Measurements from ENCODE around the gene CPED1.

CPED1 gene

GRCh38 chr7:120988591-120989256 lies at the start of gene CPED1:
CPED1 (plus strand) TSS chr7:120988711; CDS start chr7:120989622, 911 bp downstream.
- DNase-seq = peak; percentile 30

DNA sequence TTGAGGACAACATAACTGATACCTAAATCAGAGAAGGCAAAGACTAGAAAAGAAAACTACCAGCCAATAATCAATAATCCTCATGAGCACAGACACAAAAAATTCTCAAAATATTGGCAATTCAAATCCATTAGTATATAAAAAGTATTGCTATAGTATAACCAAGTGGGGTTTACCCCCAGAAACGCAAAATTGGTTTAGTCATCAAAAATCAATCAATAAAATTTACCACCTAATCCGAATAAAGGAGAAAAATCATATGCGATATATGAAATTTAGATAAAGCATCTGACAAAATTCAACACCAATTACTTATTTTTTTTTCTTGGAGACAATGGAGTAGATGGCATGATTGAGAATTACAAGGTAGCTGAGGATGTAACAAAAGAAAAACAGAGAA lies 49.2 kb upstream of the CPED1 start:
- no peak for DNase-seq

DNA sequence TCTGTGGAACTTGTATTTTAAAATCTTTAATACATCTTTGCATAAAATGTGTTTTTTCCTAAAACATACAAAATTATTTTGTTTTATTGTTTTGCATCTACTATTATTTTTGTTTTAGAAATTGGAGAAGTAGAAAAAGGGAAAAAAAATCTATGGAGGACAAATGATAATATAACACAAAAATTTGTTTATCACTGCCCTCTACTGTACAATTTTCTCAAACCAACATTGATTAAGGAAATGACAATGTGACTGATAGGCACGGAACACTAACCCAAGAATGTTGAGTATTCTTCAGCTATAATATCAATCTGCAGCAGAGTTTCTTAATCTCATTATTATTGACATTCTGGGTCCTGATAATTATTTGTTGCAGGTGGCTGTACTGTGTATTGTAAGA lies 47.4 kb upstream of the CPED1 start:
- DNase-seq = no peak

- no peak for DNase-seq
Observed at GRCh38 chr7:120941856-120942255, 46.7 kb upstream of the CPED1 start.

DNA sequence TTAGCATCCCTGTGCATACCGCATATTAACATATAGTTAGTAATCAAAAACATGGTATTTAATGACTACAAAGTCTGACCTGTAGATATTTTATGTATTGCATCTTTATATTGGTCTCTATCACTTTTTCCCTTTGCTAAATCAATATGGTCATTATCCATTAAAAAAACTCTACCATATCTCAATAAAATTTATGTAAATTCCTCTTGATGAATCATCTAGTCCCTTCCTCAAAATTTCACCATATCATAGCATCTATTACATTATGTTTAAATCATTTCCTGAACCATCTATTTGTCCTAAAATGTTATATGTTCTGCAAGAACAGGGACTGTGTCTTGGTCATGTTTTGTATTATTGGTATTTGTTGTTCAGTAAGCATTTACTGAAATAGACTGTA lies 45.6 kb upstream of the CPED1 start:
- no peak for DNase-seq

GRCh38 chr7:120944826-120945562 lies 43.5 kb upstream of the CPED1 start:
- DNase-seq = no peak

DNA sequence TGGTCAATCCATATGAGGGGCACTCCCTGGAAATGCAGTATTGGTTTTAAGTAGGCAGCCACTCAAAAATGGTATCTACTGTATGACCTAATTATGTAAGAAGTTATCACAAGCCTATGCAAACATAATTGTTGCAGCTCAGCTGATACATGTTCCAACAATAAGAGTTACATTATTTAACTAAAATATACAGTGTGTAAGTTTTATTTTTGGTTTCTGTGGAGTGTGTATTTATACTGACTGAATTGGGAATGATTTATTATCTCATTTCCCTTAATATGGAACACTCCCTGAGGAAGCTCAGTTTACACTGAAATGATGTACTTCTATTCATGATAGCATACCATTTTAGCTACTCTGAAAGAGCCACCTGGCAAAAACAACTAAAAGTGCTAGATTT lies 40.5 kb upstream of the CPED1 start:
- DNase-seq = no peak

DNA sequence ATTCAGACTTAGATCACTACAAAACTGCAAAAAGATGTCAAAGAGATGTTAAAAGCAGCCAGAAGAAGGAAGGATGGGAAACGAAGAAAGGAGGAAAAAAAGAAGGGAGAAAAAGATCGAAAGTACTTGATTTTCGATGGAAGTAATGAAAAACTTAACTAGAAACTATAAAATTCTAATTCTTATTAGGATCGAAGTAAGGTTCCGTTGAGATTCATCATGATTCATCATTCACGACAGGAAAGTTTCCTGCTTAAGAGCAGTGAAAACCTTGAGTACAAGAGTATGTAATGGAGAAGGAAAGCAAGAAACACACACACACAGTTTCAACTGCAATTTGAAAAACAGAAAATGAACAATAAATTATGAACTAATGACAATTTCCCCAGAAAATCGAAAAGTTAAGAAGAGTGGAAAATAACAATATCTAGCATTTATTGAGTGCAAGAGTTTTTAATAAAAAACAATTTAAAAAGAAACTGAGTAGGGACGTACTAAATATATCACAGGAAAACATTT lies 39.1 kb upstream of the CPED1 start:
- no peak for DNase-seq

DNA sequence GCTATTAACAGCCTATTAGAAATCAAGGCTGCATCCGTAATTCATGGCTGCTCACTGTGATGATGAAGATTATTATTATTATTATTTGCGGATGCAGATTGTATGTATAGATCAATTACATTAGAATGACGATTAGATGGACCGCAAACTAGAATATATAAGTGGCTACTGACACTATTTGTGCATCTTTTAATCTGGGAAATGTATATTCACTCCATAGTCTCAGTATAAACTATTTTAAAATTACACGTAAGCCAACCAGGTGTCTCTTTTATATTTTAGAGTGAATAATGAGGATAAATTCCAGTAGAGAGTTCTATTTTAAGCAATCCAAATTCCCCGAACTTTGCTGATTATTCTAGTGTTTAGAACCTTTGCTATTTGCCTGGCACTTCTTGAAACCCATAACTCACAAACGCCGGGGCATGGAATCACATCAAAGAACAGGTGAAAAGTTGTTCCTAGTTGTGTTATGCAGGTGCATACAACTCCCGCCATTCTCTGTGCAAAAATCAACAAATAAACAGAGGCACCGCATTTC lies 38.4 kb upstream of the CPED1 start:
- no peak for DNase-seq

GRCh38 chr7:120950539-120951308 lies 37.8 kb upstream of the CPED1 start, which contains the start of gene ING3:
ING3 (plus strand) TSS chr7:120950777; CDS start chr7:120950897, 120 bp downstream.
- DNase-seq = peak; percentile 98

DNA sequence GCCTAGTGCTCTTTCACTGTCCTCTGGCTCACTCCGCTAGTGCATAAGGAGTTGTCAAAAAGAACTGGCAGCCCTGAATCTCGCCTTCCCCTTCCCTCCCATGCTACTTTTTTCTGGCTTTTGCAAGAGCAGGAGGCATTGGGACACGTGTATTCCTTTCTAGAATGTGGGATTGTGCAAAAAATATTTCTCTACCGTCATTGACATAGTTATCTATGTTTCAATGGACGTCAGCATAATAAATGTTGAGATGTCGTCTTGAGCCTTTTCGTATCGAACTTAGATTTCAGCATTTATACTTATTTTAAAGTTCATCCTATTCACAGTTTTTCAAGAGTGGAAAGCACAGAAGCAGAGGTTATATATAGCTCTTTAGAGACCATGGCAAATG lies 37.2 kb upstream of the CPED1 start:
- DNase-seq = no peak

DNA sequence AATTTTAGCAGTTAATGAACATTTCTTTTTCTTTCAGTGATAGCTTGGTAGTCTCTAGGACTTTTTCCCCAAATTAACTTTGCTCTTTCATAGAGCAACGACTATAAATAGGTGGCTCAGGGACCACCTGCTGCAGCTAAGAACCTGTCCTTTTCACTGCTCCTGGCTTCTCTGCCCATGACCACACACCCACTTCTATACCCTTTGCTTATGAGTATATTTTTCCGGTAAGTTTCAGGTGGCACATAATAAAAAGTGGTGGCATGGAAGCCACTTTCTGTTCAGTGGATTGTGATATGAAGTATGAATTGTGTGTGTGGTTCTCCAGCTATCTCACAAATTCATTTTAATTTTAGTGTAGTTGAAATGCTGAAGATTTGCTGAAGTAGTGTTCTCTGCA lies 36.7 kb upstream of the CPED1 start:
- DNase-seq = no peak

DNA sequence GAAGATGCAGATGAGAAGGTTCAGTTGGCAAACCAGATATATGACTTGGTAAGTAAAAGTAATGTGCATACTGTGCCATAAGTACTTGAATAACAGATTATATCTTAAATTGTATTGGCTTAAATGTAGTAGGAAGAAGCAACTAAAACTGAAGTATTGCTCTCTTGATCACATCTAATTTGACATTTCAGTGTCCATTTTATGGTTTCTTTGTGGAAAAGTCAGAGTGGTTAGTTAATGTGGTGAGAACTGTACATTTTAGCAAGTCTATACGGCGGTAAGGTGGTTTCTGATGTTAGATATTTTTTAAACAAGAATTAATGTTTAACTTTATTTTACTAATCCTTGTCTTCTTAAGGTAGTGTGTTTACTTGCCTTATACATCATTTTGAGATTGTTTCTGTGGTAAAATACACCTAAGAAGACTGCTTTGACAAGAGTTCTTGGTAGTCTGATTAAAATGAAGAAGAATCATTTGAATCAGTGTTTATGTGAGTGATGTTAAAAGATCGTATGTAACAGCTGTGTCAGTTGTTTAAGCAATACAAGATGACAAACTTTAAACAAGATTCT lies 32.8 kb upstream of the CPED1 start:
- DNase-seq = no peak

GRCh38 chr7:120959929-120960484 lies 28.5 kb upstream of the CPED1 start:
- no peak for DNase-seq

GRCh38 chr7:120960714-120961113 lies 27.8 kb upstream of the CPED1 start:
- DNase-seq = no peak

DNA sequence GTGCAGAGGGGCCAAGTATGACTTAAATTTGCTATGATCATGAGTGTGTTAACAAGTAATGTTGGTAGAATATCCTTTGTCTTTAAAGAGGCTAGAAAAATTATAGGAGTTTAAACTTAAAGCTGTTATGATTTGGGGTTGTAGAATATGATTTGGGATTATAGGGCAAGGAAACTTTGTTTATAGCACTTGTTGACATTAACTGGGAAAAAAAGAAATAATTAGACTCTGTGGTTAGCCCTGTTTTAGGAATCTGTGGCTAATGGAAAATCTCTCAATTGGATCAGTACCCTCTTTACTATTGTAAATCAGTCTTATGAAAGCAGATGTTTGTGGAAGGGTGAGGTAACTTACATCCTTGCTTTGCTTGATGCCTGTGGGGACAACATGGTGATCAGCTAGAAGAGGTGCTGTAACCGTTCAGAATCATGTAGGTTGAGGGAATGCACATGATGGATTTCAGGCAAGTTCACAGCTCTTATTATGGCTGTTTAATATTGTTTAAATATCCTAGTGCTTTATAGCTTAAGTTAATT lies 26.8 kb upstream of the CPED1 start:
- DNase-seq = no peak

- no peak for DNase-seq
Observed at GRCh38 chr7:120964088-120964487, 24.4 kb upstream of the CPED1 start.

DNA sequence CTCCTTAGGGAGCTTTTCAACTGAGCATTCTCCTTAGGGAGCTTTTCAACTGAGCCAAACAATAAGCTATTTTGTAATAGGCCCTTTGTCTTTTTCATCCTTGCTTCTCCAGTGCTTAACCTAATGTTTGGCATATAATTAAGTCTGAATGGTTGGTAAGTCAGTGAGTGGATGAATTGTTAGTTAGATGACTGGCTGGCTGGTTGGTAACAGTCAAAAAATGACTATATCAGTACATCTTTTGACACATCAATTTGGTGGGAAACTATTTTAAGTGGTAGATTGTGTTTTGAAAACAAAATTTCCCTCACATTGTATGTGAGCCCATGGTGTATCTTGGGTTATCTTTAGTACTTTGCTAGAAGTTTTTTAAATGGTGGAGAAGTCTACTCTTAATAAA lies 21.6 kb upstream of the CPED1 start:
- DNase-seq = no peak

- no peak for DNase-seq
Observed at GRCh38 chr7:120973849-120974248, 14.7 kb upstream of the CPED1 start.

DNA sequence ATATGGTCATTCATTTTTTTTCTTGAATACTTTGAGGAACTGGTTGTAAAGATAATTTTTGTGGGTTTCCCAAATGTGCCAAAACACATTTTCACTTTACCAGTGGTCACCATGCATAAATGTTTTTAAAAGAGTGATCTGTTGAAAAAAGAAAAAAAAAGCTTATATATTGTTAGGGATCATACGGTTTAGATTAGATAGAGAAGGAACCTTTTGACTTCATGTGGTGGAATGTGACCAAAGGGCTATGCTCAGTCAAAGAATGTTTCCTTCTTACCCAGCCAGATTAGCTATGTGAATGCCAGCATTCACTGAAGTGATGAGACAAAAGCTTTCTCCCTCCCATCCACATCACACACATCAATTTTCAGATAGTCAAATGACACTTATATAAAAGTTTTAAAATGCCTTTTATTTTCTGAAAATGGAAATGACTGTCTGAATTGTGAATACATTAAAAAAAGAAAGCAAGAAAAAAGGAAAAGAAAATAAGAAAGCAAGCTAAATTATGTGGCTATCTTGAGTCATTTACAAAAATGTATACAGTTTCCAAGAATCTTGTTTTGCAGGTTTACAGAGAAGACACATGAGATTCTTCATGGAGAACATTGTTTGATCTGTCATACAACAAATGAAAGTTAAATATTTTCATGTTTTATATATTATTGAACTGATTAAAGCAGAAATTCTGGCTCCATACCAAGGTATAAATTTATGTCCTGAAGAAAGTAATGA lies 8.6 kb upstream of the CPED1 start:
- no peak for DNase-seq

- no peak for DNase-seq
Observed at GRCh38 chr7:120981117-120981516, 7.4 kb upstream of the CPED1 start.
